GM23338 (cell line): ENCODE measurements around the gene GFER. TPM values are rescaled to one million over a fixed set of nuclear protein-coding genes. Genes with fewer than 3 reads are reported as not detected.

Source experiments
- ATAC-seq: fragments of 200-7000 bp; cut with Tn5 transposase; 3 replicates; pipeline ENCODE4 v1.9.1; 2020
- DNase-seq: peaks from one replicate; pipeline ENCODE4 v3.0.0-alpha.2; 2015; ENCODE audit warnings: low spot score
- H2AFZ ChIP-seq: fragments of 200-600 bp; sonication (generic); 2 replicates; pipeline ENCODE4 v1.8.0; 2016; ENCODE audit warnings: antibody characterized with exemption, mild to moderate bottlenecking, moderate library complexity
- H3F3A ChIP-seq: fragments of 200-600 bp; sonication (generic); replicated peaks from 2 replicates; pipeline ENCODE4 v1.8.0; 2017; ENCODE audit warnings: antibody characterized with exemption, mixed run types, low read depth
- H3K27ac ChIP-seq: fragments of 200-600 bp; sonication (generic); 2 replicates; pipeline ENCODE4 v1.6.1; 2016; ENCODE audit warnings: low read depth
- H3K27me3 ChIP-seq: fragments of 200-600 bp; sonication (generic); 2 replicates; pipeline ENCODE4 v1.8.0; 2016; ENCODE audit warnings: mild to moderate bottlenecking, mixed run types, moderate library complexity; ENCODE audit not compliant: insufficient read depth
- H3K36me3 ChIP-seq: fragments of 200-600 bp; sonication (generic); 2 replicates; pipeline ENCODE4 v1.8.0; 2016; ENCODE audit warnings: mild to moderate bottlenecking; ENCODE audit not compliant: insufficient read depth
- H3K4me1 ChIP-seq: fragments of 200-600 bp; sonication (generic); 2 replicates; pipeline ENCODE4 v1.8.0; 2016; ENCODE audit warnings: mild to moderate bottlenecking, moderate library complexity; ENCODE audit not compliant: insufficient read depth
- H3K4me2 ChIP-seq: fragments of 200-600 bp; sonication (generic); 2 replicates; pipeline ENCODE4 v1.7.1; 2017; ENCODE audit warnings: mixed run types
- H3K4me3 ChIP-seq: fragments of 200-600 bp; sonication (generic); 2 replicates; pipeline ENCODE4 v1.6.1; 2016; ENCODE audit warnings: mixed run types
- H3K79me2 ChIP-seq: fragments of 200-600 bp; sonication (generic); replicated peaks from 2 replicates; pipeline ENCODE4 v1.8.0; 2017; ENCODE audit warnings: mild to moderate bottlenecking; ENCODE audit not compliant: insufficient read depth
- H3K9me2 ChIP-seq: fragments of 200-600 bp; sonication (generic); 2 replicates; pipeline ENCODE4 v1.8.0; 2017; ENCODE audit not compliant: insufficient read depth
- H4K20me1 ChIP-seq: fragments of 200-600 bp; sonication (generic); replicated peaks from 2 replicates; pipeline ENCODE4 v1.8.0; 2017; ENCODE audit warnings: mild to moderate bottlenecking; ENCODE audit not compliant: insufficient read depth
- H3K27ac Mint-ChIP-seq: 2 replicates; pipeline ENCODE4 v1.8.0; 2020; ENCODE audit warnings: inconsistent platforms, mild to moderate bottlenecking, moderate library complexity, mixed read lengths
- H3K27me3 Mint-ChIP-seq: 3 replicates; pipeline ENCODE4 v1.8.0; 2022; ENCODE audit warnings: low read depth, mild to moderate bottlenecking, moderate library complexity, mixed read lengths, inconsistent platforms; ENCODE audit not compliant: insufficient read depth, poor library complexity
- H3K36me3 Mint-ChIP-seq: 3 replicates; pipeline ENCODE4 v1.8.0; 2021; ENCODE audit warnings: low read depth, mild to moderate bottlenecking, inconsistent platforms, moderate library complexity, mixed read lengths
- H3K4me1 Mint-ChIP-seq: 3 replicates; pipeline ENCODE4 v1.8.0; 2020; ENCODE audit warnings: mild to moderate bottlenecking, inconsistent platforms, mixed read lengths
- H3K4me3 Mint-ChIP-seq: 3 replicates; pipeline ENCODE4 v1.8.0; 2021; ENCODE audit warnings: moderate library complexity, mild to moderate bottlenecking, inconsistent platforms, mixed read lengths
- H3K9me3 Mint-ChIP-seq: 3 replicates; pipeline ENCODE4 v1.8.0; 2020; ENCODE audit warnings: moderate library complexity, mild to moderate bottlenecking, inconsistent platforms, mixed read lengths
- CREB1 ChIP-seq: fragments of 250-450 bp; sonication (Bioruptor Pico); IDR thresholded peaks from 2 replicates; pipeline ENCODE4 v1.5.0; 2020; ENCODE audit warnings: low read depth, mild to moderate bottlenecking, moderate library complexity
- CTCF ChIP-seq, 2 experiments: fragments of 200-600 bp in 1 of 2; sonication (generic) in 1 of 2; conservative IDR thresholded peaks; 2 replicates each; pipeline versions ENCODE4 v1.5.1 to v1.6.1; 2016 to 2017; ENCODE audit warnings: antibody characterized with exemption in 2 of 2, low read depth in 2 of 2, mild to moderate bottlenecking in 2 of 2, moderate library complexity in 1 of 2
- ETS1 ChIP-seq: IDR thresholded peaks from 2 replicates; pipeline ENCODE4 v1.6.1; 2016; ENCODE audit warnings: antibody characterized with exemption
- EZH2 ChIP-seq: fragments of 200-600 bp; sonication (generic); IDR thresholded peaks from one replicate; pipeline ENCODE4 v1.8.0; 2017; ENCODE audit warnings: antibody characterized with exemption, mild to moderate bottlenecking, low read depth; ENCODE audit not compliant: unreplicated experiment
- EZH2phosphoT487 ChIP-seq: fragments of 200-600 bp; sonication (generic); IDR thresholded peaks from one replicate; pipeline ENCODE4 v1.8.1; 2018; ENCODE audit warnings: antibody characterized with exemption; ENCODE audit not compliant: unreplicated experiment
- JUNB ChIP-seq: IDR thresholded peaks from one replicate; pipeline ENCODE4 v1.6.1; 2016; ENCODE audit warnings: antibody characterized with exemption; ENCODE audit not compliant: unreplicated experiment
- NANOG ChIP-seq: IDR thresholded peaks from 2 replicates; pipeline ENCODE4 v1.6.1; 2016; ENCODE audit warnings: antibody characterized with exemption, borderline replicate concordance
- POLR2AphosphoS5 ChIP-seq: IDR thresholded peaks from 2 replicates; pipeline ENCODE4 v1.6.1; 2016; ENCODE audit warnings: antibody characterized with exemption, low read depth
- REST ChIP-seq: IDR thresholded peaks from one replicate; pipeline ENCODE4 v1.6.1; 2018; ENCODE audit warnings: antibody characterized with exemption; ENCODE audit not compliant: unreplicated experiment
- STAT1 ChIP-seq: IDR thresholded peaks from one replicate; pipeline ENCODE4 v1.6.1; 2016; ENCODE audit warnings: antibody characterized with exemption; ENCODE audit not compliant: unreplicated experiment
- ZNF114 ChIP-seq: fragments of 250-450 bp; sonication (Bioruptor Pico); IDR thresholded peaks from 2 replicates; pipeline ENCODE4 v1.5.0; 2020; ENCODE audit warnings: mild to moderate bottlenecking, moderate library complexity
- ZNF331 ChIP-seq: fragments of 250-450 bp; sonication (Bioruptor Pico); IDR thresholded peaks from 2 replicates; pipeline ENCODE4 v1.5.0; 2020; ENCODE audit warnings: low read depth, mild to moderate bottlenecking, moderate library complexity
- ZNF462 ChIP-seq: fragments of 250-450 bp; sonication (Bioruptor Pico); IDR thresholded peaks from 2 replicates; pipeline ENCODE4 v1.5.0; 2020; ENCODE audit warnings: mild to moderate bottlenecking, moderate library complexity
- polyA plus RNA-seq: library from polyadenylated mRNA; unstranded; fragments of >200 nt; fragmentation: Nextera tagmentation; extraction: Ambion mirVana; gene quantifications from 2 replicates; pipeline ENCODE4 v1.2.1, GENCODE V29; 2016
- total RNA-seq: library from RNA; depleted of rRNA; stranded (reverse); fragments of >200 nt; shearing (Covaris generic); gene quantifications from 2 replicates; pipeline ENCODE4 v1.2.3, GENCODE V29; 2014

The GFER gene
- total and polyA plus RNA-seq, 2 experiments from 2014 or later = 40.1 to 64.5 TPM

GRCh38 chr16:1950047-1950446 lies 33.9 kb upstream of the GFER start:
- H3K9me3 Mint-ChIP-seq = no peaks in the 10 kb centered on the region
- no peak overlapping the region for H3K27ac Mint-ChIP-seq
- Histone ChIP-seq H3K4me3 (no peak overlapping the region), H2AFZ (no peak overlapping the region), H3F3A (no peaks in the 10 kb centered on the region), H3K27ac (no peak overlapping the region), H3K4me1 (no peaks in the 10 kb centered on the region), H3K36me3 (no peaks in the 10 kb centered on the region), H4K20me1 (no peaks in the 10 kb centered on the region), H3K4me2 (no peak overlapping the region), H3K9me2 (no peaks in the 10 kb centered on the region), H3K79me2 (no peaks in the 10 kb centered on the region), H3K27me3 (no peaks in the 10 kb centered on the region)
- H3K27me3 Mint-ChIP-seq = peaks cover 3% of the 10 kb centered on the region
- H3K4me3 Mint-ChIP-seq = no peak overlapping the region
- TF ChIP-seq EZH2 (no peak), CTCF (conservative IDR thresholded peaks at IDR 0.05; ENCODE audit: low read depth in 2 of 2) (no peak), ETS1 (no peak), STAT1 (no peak), ZNF331 (CRISPR knock-in tag) (no peak), POLR2AphosphoS5 (no peak), JUNB (no peak), REST (no peak), ZNF114 (CRISPR knock-in tag) (no peak), EZH2phosphoT487 (no peak), CREB1 (CRISPR knock-in tag) (no peak), NANOG (no peak), ZNF462 (no peak)
- ATAC-seq (no peak), DNase-seq (no peak)
- no peaks in the 10 kb centered on the region; the same call in 2 of the 3 replicates for H3K4me1 Mint-ChIP-seq
- H3K36me3 Mint-ChIP-seq = no peaks in the 10 kb centered on the region
